AG04449 (cell line): ENCODE measurements around the gene GPC1.

Experiments used
- CTCF ChIA-PET: fragments of 350-600 bp; formaldehyde crosslinking; extraction: SDS; loops from one replicate; lab custom pipeline; 2021; ENCODE audit warnings: antibody characterized with exemption; lab: Yijun Ruan, JAX
- POLR2A ChIA-PET: fragments of 400-600, 350-600 bp; formaldehyde crosslinking; extraction: SDS; loops from one replicate; lab custom pipeline; 2020; ENCODE audit warnings: antibody characterized with exemption, inconsistent platforms; lab: Yijun Ruan, JAX
- DNase-seq: peaks from one replicate; pipeline ENCODE4 v3.0.0-alpha.2; 2010; ENCODE audit warnings: low read depth, low spot score
- H3K4me3 ChIP-seq: 2 replicates; pipeline ENCODE4 v1.5.1; 2011; ENCODE audit warnings: low read depth, mild to moderate bottlenecking, control low read depth, low read length
- TF ChIP-seq, protein P1 (sequence below): IDR thresholded peaks from one replicate; pipeline ENCODE4 v1.5.1; 2011; ENCODE audit warnings: mild to moderate bottlenecking, moderate library complexity, low read length, control low read depth, inconsistent platforms; ENCODE audit not compliant: insufficient read depth; ENCODE audit errors: missing control alignments

GPC1 gene

DNA sequence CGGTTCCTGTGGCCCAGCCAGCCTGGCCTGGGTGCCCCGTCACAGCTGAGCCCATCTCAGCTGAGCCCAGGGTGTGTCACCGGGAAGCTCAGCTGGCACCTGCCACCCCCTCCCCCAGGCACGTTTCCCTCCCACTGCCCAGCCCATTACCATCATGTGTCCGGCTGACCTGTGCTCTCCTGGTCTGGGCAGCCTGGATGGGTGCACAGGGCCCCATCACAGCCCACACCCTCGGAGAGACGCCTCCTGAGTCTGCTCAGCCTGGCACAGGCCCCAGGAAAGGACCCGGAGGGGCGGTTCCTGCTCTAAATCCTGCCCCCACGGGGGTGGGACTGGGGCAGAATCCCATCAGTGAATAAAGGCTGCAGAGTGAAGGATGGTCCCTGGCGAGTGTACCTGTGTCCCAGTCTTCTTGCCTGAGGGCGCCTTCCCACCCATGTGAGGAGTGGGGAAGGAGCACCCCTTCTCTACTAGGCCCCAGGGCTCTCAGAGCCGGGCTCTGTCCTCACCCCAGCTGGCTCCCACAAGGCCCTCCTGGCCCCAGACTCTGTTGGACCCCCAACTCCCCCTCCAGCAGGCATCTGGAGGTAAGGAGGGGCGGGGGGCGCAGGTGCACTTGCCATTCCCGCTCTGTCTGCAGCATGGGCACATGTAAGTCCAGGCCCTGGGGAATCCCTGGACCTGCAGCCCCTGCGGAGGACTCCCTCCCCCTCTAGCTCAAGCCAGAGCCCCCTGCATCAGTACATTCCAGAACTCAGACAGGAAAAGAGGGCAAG is 21.2 kb downstream of the GPC1 start:
- TF ChIP-seq, protein P1, sequence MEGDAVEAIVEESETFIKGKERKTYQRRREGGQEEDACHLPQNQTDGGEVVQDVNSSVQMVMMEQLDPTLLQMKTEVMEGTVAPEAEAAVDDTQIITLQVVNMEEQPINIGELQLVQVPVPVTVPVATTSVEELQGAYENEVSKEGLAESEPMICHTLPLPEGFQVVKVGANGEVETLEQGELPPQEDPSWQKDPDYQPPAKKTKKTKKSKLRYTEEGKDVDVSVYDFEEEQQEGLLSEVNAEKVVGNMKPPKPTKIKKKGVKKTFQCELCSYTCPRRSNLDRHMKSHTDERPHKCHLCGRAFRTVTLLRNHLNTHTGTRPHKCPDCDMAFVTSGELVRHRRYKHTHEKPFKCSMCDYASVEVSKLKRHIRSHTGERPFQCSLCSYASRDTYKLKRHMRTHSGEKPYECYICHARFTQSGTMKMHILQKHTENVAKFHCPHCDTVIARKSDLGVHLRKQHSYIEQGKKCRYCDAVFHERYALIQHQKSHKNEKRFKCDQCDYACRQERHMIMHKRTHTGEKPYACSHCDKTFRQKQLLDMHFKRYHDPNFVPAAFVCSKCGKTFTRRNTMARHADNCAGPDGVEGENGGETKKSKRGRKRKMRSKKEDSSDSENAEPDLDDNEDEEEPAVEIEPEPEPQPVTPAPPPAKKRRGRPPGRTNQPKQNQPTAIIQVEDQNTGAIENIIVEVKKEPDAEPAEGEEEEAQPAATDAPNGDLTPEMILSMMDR = no peak
- ChIA-PET POLR2A (no interaction called here), CTCF (no interaction called here)
- DNase-seq = no peak
- H3K4me3 ChIP-seq = no peak overlapping the region

DNA sequence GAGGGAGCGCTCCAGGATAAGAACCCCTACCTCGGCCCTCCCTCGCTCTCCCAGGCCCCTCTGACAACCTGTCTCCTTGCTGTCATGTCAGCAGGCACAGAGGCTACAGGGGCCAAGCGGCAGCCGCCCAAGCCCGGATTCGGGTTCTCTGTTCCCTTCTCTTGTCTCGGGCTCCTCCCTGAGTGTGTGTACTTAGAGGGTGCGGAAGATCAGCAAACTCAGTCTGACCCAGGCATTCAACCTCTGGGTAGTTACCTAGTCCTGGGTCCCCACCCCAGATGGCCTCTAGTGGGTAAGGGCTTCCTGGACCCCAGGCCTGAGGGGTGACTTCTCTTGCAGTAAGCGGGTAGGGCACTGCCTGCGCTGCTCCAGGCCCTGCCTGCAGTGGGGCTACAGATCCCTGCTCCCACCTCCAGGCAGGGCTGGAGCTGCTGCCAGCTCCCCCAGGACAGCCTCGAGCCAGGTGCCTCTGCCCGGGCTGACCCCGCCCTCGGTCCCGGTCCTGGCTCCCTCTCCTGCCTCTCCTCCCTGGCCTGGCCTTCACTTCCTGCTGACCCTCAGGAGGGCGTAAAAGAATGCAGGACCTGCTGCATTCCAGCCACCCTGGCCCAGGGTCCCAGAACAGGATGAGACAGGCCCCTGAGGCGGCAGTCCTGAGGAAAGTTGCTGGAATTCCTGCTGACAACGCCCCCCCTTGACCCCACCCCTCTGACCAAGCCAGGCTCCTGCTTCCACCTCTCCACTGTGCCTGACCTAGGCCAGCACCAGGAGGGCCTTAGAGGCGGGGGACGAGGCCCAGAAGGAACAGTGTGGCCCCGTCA is 22.0 kb downstream of the GPC1 start:
- POLR2A ChIA-PET = no interaction called here
- DNase-seq = no peak
- CTCF ChIA-PET = no interaction called here
- H3K4me3 ChIP-seq = no peak overlapping the region
- TF ChIP-seq, protein P1 = no peak

DNA sequence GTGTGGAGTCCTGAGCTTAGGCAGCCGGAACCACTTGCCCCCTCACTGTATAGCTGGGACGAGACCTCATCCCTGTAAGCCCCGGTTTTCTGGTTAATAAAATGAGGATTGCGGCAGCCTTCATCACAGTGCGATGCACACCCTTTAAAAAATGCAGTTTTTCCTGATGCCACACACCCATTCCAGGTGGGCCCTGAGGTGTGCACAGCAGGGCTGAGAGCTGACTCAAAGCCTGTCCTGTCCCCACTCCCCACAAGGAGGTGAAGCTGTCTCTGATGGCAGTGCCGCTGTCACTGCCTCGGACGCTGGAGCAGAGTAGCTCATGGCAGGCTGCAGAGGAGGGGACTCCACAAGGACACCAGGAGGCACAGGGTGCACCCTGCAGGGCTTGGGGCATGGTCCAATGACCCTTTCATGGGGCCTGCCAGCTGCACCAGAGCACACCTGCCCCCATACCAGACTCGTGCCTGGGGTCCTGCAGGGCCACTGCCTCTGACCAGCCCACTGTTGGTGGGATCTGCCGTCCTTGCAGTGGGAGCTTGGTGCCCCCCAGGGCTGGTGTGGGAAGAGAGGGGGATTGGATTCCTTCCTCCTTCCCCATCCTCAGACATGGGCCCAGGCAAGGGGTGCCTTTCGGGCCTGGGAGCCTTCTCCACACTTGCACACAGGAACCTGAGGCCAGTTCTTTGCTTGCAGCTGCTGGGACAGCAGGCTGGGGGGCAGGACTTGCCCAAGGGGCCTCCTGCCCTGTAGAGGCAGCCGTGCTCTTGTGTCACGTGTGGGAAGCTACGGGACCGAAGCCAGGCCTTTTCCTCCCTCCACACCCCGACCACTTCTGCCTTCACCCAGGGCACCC is 22.8 kb downstream of the GPC1 start:
- no peak overlapping the region for H3K4me3 ChIP-seq
- no peak for DNase-seq
- ChIA-PET CTCF (interaction anchor here (1.9 kb wide), 1 partner anchor 55 kb away, joined by 8 read pairs; no protein-coding TSS in a partner anchor), POLR2A (no interaction called here)
- TF ChIP-seq, protein P1 = no peak

DNA sequence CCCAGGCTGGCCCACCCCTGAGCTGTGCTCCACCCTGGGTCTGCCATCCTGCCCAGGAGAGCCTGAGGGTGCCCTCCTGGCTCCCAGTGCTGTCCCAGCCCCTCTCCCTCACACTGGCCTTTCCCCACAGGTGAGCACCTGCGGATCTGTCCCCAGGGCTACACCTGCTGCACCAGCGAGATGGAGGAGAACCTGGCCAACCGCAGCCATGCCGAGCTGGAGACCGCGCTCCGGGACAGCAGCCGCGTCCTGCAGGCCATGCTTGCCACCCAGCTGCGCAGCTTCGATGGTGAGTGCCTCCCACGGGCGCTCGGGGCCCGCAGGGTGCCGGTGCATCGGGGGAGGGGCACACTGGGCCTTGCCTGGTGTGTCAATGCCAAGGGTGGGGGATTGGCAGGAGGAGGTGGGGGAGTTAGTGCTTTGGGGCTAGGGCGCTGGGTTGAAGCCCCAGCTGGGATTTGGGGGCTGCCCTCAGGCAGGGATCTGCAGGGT is 23.5 kb downstream of the GPC1 start:
- CTCF ChIA-PET = interaction anchor here (1.9 kb wide), 1 partner anchor 55 kb away, joined by 8 read pairs; no protein-coding TSS in a partner anchor
- H3K4me3 ChIP-seq = no peak overlapping the region
- no peak for DNase-seq
- POLR2A ChIA-PET = no interaction called here
- TF ChIP-seq, protein P1 = no peak

DNA sequence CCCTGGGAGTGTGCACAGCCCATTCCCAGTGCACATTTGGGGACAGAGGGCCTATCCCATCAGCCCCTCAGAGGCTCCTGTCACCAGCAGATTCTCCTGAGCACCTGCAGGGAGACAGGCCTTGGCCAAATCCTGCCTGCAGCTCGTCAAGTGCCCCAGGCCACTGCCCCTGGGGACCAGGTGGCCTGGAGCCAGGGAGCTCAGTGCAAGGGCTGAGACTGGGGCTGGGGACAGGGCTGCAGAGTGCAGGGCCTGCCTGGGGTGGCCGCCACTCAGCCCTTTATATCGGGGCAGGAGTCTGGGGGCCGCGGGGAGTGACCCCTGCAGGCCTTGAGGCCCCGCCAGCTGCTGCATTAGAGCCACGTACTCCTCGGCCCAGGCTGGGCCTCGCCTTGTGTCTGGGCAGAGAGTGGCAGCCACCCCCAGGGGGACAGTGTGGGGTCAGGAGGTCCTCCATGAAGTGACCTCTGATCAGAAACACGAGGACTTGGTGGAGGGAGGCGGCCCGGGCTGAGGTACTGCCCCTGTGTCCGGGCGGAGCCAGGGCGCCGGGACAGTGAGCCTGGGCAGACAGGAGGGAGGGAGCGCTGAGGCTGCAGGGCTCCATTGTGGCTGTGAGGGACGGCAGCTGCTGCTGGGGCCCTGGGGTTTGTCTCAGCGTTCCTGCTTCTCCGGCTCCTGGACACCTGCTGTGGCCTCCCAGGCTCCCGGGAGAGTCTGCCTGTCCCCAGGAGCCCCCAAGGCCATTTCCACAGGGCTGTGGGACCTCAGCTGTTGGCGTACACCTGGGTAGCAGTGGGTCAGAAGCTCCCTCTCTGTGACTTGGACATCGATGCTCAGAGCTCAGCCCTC is 24.2 kb downstream of the GPC1 start:
- H3K4me3 ChIP-seq = no peak overlapping the region
- TF ChIP-seq, protein P1 = no peak
- POLR2A ChIA-PET = no interaction called here
- no peak for DNase-seq
- CTCF ChIA-PET = interaction anchor here (1.9 kb wide), 1 partner anchor 54 kb away, joined by 8 read pairs; no protein-coding TSS in a partner anchor
